Ascending aorta (tissue), 2 donors: ENCODE results near the gene ADAMTSL2. TPM values are rescaled to one million over a fixed set of nuclear protein-coding genes. Genes with fewer than 3 reads are reported as not detected.

ENCODE experiments used
- DNase-seq, 2 donors: peaks; one replicate each; pipeline ENCODE4 v3.0.0-alpha.2; 2019; ENCODE audit warnings: low spot score in 2 of 2
- H3K27ac ChIP-seq, 2 donors: fragments of 200-600 bp; sonication (generic); one replicate each; pipeline ENCODE4 v1.5.1; 2016 to 2017; ENCODE audit warnings: mild to moderate bottlenecking in 1 of 2
- H3K27me3 ChIP-seq: fragments of 200-600 bp; sonication (generic); one replicate; pipeline ENCODE4 v1.5.1; 2017
- H3K36me3 ChIP-seq, 2 donors: fragments of 200-600 bp; sonication (generic); one replicate each; pipeline ENCODE4 v1.5.1; 2016
- H3K4me1 ChIP-seq, 2 donors: fragments of 200-600 bp; sonication (generic); one replicate each; pipeline ENCODE4 v1.5.1; 2016 to 2017; ENCODE audit warnings: mild to moderate bottlenecking in 1 of 2
- H3K4me3 ChIP-seq, 2 donors: fragments of 200-600 bp; sonication (generic); one replicate each; pipeline ENCODE4 v1.5.1; 2016 to 2017; ENCODE audit warnings: mild to moderate bottlenecking in 1 of 2
- H3K9me3 ChIP-seq, 2 donors: fragments of 200-600 bp; sonication (generic); one replicate each; pipeline ENCODE4 v1.5.1; 2016
- CTCF ChIP-seq, 3 experiments: fragments of 200-600 bp in 2 of 3; fragments of 450-650 bp in 1 of 3; sonication (generic) in 2 of 3; IDR thresholded peaks; one replicate each; pipeline ENCODE4 v1.5.1; 2016 to 2019; ENCODE audit warnings: antibody characterized with exemption in 3 of 3, mild to moderate bottlenecking in 1 of 3, moderate library complexity in 1 of 3
- intact Hi-C: fragments of 100-400 bp; cut with DNase I; formaldehyde crosslinking; loops from one replicate; pipeline ENCODE4 v1.15.1; 2023
- total RNA-seq: library from RNA; depleted of rRNA; stranded (reverse); fragments of >200 nt; gene quantifications from one replicate; pipeline ENCODE4 v1.1.0, GENCODE V29; 2016

Gene ADAMTSL2
- total RNA-seq, 1 donor from 2014 or later: 3.4 TPM

DNA sequence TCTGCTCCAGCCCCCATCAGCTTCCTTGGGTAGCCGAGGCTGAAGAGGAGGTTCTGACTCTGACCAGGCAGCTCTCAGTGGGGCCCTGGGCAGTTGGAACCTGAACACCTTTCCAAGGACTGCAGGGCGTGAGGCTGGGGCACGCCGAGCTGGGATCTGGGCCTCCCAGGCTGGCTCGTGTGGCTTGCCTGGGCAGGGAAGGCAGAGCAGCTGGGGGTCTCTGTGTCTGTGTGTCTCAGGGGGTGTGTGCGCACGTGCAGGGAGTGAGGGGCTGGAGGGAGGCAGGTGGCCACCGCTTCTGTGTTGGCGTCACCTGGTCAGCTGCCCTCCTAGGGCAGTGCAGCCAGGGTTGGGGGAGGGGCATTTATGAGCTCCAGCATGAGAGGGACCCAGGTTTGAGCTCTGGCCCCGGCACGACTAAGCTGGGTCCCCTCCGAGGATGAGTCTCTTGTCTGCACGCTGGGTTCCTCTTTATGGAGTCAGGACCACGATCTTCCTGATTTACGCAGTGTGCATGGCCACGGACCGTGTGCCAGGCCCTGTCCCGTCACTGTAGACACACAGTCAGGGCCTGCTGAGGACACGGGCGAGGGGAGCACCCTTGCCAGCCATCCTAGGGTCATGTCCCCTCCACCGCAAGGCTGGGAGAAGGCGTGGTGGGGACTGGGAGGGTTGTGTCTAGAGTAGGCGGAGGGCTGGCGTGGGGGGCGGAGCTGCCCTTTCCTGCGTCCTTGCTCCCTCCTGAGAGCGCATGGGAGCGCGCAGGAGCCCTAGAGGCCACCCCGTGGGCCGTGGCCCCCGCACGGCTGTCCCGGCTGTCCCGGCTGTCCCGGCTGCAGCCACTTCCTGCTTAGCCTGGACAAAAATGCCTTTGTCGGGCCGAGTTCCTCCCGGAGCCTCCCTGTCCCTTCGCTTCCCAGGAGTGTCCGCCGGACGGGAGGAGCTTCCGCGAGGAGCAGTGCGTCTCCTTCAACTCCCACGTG is 4.6 kb downstream of the ADAMTSL2 start:
- H3K4me3 ChIP-seq: peak overlapping the region; percentile 30 to 53
- DNase-seq: no peak
- H3K27me3 ChIP-seq: no peaks in the 10 kb centered on the region
- H3K36me3 ChIP-seq: no peaks in the 10 kb centered on the region
- no peaks in the 10 kb centered on the region for H3K9me3 ChIP-seq
- intact Hi-C loops: no loop called here
- H3K27ac ChIP-seq: no peak overlapping the region
- no peak for TF ChIP-seq CTCF (IDR thresholded peaks at IDR 0.05)
- H3K4me1 ChIP-seq: peaks cover 8% of the 10 kb centered on the region in 2 donors

- Histone ChIP-seq H3K27ac (no peak overlapping the region), H3K9me3 (no peaks in the 10 kb centered on the region), H3K4me1 (peaks cover 0 to under 1% of the 10 kb centered on the region in 2 donors), H3K27me3 (no peaks in the 10 kb centered on the region), H3K4me3 (peak overlapping the region in 1 of 2 donors; percentile 53), H3K36me3 (no peaks in the 10 kb centered on the region)
- no peak for TF ChIP-seq CTCF (IDR thresholded peaks at IDR 0.05)
- intact Hi-C loops: no loop called here
- DNase-seq: no peak
Measured at GRCh38 chr9:133539991-133540697, 5.6 kb downstream of the ADAMTSL2 start.

DNA sequence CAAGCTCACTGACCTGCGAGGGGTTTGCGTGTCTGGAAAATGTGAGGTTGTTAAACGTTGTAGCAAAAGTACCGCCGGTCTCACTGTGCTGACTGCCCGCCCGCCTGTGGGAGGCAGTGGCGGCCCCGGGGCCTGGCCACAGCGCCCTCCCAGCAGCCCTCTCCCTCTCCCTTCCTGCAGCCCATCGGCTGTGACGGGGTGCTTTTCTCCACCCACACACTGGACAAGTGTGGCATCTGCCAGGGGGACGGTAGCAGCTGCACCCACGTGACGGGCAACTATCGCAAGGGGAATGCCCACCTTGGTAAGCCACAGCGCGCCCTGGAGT is 6.2 kb downstream of the ADAMTSL2 start:
- intact Hi-C loops: no loop called here
- H3K36me3 ChIP-seq: no peaks in the 10 kb centered on the region
- H3K27ac ChIP-seq: no peak overlapping the region
- TF ChIP-seq CTCF (IDR thresholded peaks at IDR 0.05): no peak
- no peaks in the 10 kb centered on the region for H3K4me1 ChIP-seq
- no peak for DNase-seq
- no peak overlapping the region for H3K4me3 ChIP-seq
- H3K27me3 ChIP-seq: no peaks in the 10 kb centered on the region
- no peaks in the 10 kb centered on the region for H3K9me3 ChIP-seq

GRCh38 chr9:133542002-133542401 is 7.5 kb downstream of the ADAMTSL2 start:
- no peak for TF ChIP-seq CTCF (IDR thresholded peaks at IDR 0.05)
- intact Hi-C loops: no loop called here
- Histone ChIP-seq H3K36me3 (no peaks in the 10 kb centered on the region), H3K27ac (no peak overlapping the region), H3K9me3 (no peaks in the 10 kb centered on the region), H3K27me3 (no peaks in the 10 kb centered on the region), H3K4me3 (no peak overlapping the region), H3K4me1 (no peaks in the 10 kb centered on the region)
- DNase-seq: no peak

DNA sequence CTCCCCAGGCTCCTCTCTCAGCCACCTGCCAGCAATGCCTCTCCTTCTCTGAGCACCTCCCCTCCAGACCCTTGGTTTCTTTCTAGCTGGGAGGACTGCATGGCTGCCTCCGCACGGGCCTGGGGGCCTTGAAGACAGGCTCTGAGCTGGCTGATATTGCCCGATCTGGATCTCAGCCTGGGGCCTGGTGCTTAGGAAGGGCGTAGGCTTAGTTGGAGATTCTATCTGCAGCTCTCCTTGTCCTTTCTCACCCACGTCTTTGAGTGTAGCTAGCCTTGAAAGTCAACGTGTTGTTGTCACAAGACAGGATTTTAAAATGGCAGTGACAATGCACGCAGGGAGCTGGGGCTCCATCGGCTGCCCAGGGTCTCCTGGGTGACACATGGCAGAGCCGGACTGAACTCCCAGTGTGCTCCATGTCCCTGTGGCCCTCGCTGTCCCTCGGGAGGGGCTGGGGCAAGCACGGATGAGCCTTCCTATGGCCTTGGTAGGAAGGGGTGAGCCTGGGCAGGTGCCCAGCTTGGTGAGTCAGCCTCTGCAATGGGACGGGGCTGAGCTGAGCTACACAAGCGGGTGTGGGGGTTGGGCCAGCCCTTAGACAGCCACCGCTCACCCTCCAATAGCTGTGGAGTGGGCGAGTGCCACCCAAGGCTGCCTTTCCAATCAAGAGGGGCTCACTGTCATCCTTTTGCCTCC is 9.4 kb downstream of the ADAMTSL2 start:
- H3K9me3 ChIP-seq: no peaks in the 10 kb centered on the region
- TF ChIP-seq CTCF (IDR thresholded peaks at IDR 0.05): no peak

More for the DNA sequence above, 9.4 kb downstream of the ADAMTSL2 start:
- Histone ChIP-seq H3K4me3 (no peak overlapping the region), H3K36me3 (no peaks in the 10 kb centered on the region), H3K27me3 (no peaks in the 10 kb centered on the region), H3K4me1 (no peaks in the 10 kb centered on the region), H3K27ac (no peak overlapping the region)
- no peak for DNase-seq
- intact Hi-C loops: no loop called here
